ENCODE measurements around the gene AKR1C2. TPM values are rescaled to one million over a fixed set of nuclear protein-coding genes. Genes with fewer than 3 reads are reported as not detected.

AKR1C2 gene
- total and polyA plus RNA-seq, 9 of the 15 experiments (the other 6 are each of a cell fraction or from before 2014, with no cell fraction given) = 13.8 to 74.0 (median 30.5) TPM

- TF ChIP-seq FOSL1 (tag; conservative IDR thresholded peaks at IDR 0.05) (no peak), NFXL1 (CRISPR knock-in tag; IDR thresholded peaks at IDR 0.05) (no peak), CTCF (IDR thresholded peaks at IDR 0.05 in 2 of 3, conservative IDR thresholded peaks at IDR 0.05 in 1 of 3; ENCODE audit: insufficient read depth in 2 of 3, low read depth in 1 of 3, low read length in 3 of 3) (peak in 1 of 3 experiments; percentile 12; a peak in 2 of 6 replicates)
These were observed 36.5 kb upstream of the AKR1C2 start (continued) for GRCh38 chr10:5040010-5040673.

GRCh38 chr10:5038733-5039132, 35.1 kb upstream of the AKR1C2 start:
- H3K27me3 ChIP-seq (ENCODE audit: control insufficient read depth in 2 of 2, insufficient read depth in 2 of 2, low read length in 2 of 2) = no peaks in the 10 kb centered on the region
- FAIRE-seq = no peak
- in situ Hi-C loops (cut with MboI) = no loop called here
- no peak overlapping the region for H3K4me3 ChIP-seq
- H3K9me3 ChIP-seq (replicated peaks; ENCODE audit: control insufficient read depth, insufficient read depth, low read depth, low read length) = peaks cover 12% of the 10 kb centered on the region
- ATAC-seq = no peak
- no peak overlapping the region for H3K9ac ChIP-seq (ENCODE audit: insufficient read depth in 1 of 2, low read depth in 2 of 2, low read length in 2 of 2)
- no peak for DNase-seq (ENCODE audit: extremely low read depth in 1 of 4, low spot score in 3 of 4)
- no peak overlapping the region for H2AFZ ChIP-seq (ENCODE audit: low read depth, low read length)
- TF ChIP-seq CEBPG (CRISPR knock-in tag; IDR thresholded peaks at IDR 0.05) (no peak), CEBPG (tag; conservative IDR thresholded peaks at IDR 0.05 in 1 of 2, IDR thresholded peaks at IDR 0.05 in 1 of 2) (peak in 1 of 2 experiments; percentile 66; a peak in 1 of 4 replicates), MYC (IDR thresholded peaks at IDR 0.05; ENCODE audit: low read depth, low read length) (no peak), MYC (CRISPR knock-in tag; IDR thresholded peaks at IDR 0.05; ENCODE audit: borderline replicate concordance, low read depth) (no peak), MITF (IDR thresholded peaks at IDR 0.05) (no peak), CEBPB (tag; IDR thresholded peaks at IDR 0.05) (peak; percentile 64), ELK3 (CRISPR knock-in tag; IDR thresholded peaks at IDR 0.05) (no peak)
- H3K4me1 ChIP-seq (replicated peaks in 1 of 2; ENCODE audit: control insufficient read depth in 2 of 2, insufficient read depth in 2 of 2, low read length in 2 of 2) = no peaks in the 10 kb centered on the region
- H3K9me1 ChIP-seq (ENCODE audit: control insufficient read depth, insufficient read depth, low read length) = no peaks in the 10 kb centered on the region
- intact Hi-C loops (cut with micrococcal nuclease) = no loop called here
- no peaks in the 10 kb centered on the region for H4K20me1 ChIP-seq (replicated peaks; ENCODE audit: control insufficient read depth, insufficient read depth, low read length)
- no peak overlapping the region for H3K27ac ChIP-seq (ENCODE audit: extremely low read depth, low read depth, low read length)
- no peaks in the 10 kb centered on the region for H3K36me3 ChIP-seq (ENCODE audit: control insufficient read depth, insufficient read depth, low read length)
- no TSS peak for BruUV-seq (replicated peaks)
- no peaks in the 10 kb centered on the region for H3K79me2 ChIP-seq (ENCODE audit: control insufficient read depth, insufficient read depth, low read length)
- ChIA-PET CTCF (ENCODE audit: low intra/inter-chr PET ratio) (no interaction called here), POLR2A (no interaction called here)
- no peak overlapping the region for H3K4me2 ChIP-seq (ENCODE audit: insufficient read depth, low read length)

Measured in K562 (cell line).